Measurements from ENCODE around the gene ADGRG2. TPM values are rescaled to one million over a fixed set of nuclear protein-coding genes. Genes with fewer than 3 reads are reported as not detected.

The ADGRG2 gene
- total and polyA plus RNA-seq, 2 of the 13 experiments (the other 11 are each of a cell fraction or from before 2014, with no cell fraction given) = not detected

GRCh38 chrX:19064175-19064574, 58.1 kb downstream of the ADGRG2 start:
- no peak for ATAC-seq
- H3K4me2 ChIP-seq (ENCODE audit: low read depth, low read length) = no peak overlapping the region

More at GRCh38 chrX:19064175-19064574, 58.1 kb downstream of the ADGRG2 start:
- Histone ChIP-seq H3K9me3 (ENCODE audit: low read length) (no peaks in the 10 kb centered on the region), H3K79me2 (ENCODE audit: insufficient read depth, low read length) (no peaks in the 10 kb centered on the region), H3K4me1 (ENCODE audit: insufficient read depth, low read length) (peaks cover 18% of the 10 kb centered on the region), H3K36me3 (replicated peaks in 1 of 2; ENCODE audit: control insufficient read depth in 1 of 2, insufficient read depth in 2 of 2, low read length in 2 of 2) (no peaks in the 10 kb centered on the region), H3K4me3 (replicated peaks in 1 of 3; ENCODE audit: insufficient read depth in 1 of 3, low read depth in 2 of 3, low read length in 3 of 3) (no peak overlapping the region), H3K9ac (ENCODE audit: insufficient read depth, low read depth, low read length) (no peak overlapping the region), H3K27me3 (ENCODE audit: control insufficient read depth in 1 of 2, insufficient read depth in 2 of 2, low read length in 2 of 2) (no peaks in the 10 kb centered on the region), H2AFZ (ENCODE audit: low read length) (no peak overlapping the region), H3K27ac (ENCODE audit: extremely low read length, insufficient read depth, low read length) (no peak overlapping the region), H4K20me1 (ENCODE audit: insufficient read depth, low read length) (no peaks in the 10 kb centered on the region)
- intact Hi-C loops (cut with micrococcal nuclease; ENCODE audit: unreplicated experiment) = no loop called here
- BruUV-seq (replicated peaks) = no TSS peak
- in situ Hi-C loops (cut with HindIII; ENCODE audit: extremely low pct_ligation_motif_present, low pct_unique_long_range_greater_than_20kb) = no loop called here
- CTCF ChIA-PET (ENCODE audit: low intra/inter-chr PET ratio, low total read pairs) = no interaction called here
- POLR2A ChIA-PET = no interaction called here
- WGBS (ENCODE audit: low lambda C conversion rate) = no CpG with 5 or more reads among the region's 6 CpGs
- no peak for FAIRE-seq
- TF ChIP-seq, protein P1, sequence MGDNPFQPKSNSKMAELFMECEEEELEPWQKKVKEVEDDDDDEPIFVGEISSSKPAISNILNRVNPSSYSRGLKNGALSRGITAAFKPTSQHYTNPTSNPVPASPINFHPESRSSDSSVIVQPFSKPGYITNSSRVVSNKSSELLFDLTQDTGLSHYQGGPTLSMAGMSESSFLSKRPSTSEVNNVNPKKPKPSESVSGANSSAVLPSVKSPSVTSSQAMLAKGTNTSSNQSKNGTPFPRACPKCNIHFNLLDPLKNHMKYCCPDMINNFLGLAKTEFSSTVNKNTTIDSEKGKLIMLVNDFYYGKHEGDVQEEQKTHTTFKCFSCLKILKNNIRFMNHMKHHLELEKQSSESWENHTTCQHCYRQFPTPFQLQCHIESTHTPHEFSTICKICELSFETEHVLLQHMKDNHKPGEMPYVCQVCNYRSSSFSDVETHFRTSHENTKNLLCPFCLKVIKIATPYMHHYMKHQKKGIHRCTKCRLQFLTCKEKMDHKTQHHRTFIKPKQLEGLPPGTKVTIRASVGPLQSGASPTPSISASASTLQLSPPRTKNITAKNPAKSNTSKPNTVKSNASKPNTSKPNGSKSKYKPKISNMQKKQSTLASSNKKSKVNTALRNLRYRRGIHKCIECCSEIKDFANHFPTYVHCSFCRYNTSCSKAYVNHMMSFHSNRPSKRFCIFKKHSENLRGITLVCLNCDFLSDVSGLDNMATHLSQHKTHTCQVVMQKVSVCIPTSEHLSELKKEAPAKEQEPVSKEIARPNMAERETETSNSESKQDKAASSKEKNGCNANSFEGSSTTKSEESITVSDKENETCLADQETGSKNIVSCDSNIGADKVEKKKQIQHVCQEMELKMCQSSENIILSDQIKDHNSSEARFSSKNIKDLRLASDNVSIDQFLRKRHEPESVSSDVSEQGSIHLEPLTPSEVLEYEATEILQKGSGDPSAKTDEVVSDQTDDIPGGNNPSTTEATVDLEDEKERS (CRISPR knock-in tag; IDR thresholded peaks at IDR 0.05) = no peak
- TF ChIP-seq ZNF7 (CRISPR knock-in tag; IDR thresholded peaks at IDR 0.05) = no peak
- TF ChIP-seq ZNF557 (CRISPR knock-in tag; IDR thresholded peaks at IDR 0.05) = no peak
- TF ChIP-seq, protein P2, sequence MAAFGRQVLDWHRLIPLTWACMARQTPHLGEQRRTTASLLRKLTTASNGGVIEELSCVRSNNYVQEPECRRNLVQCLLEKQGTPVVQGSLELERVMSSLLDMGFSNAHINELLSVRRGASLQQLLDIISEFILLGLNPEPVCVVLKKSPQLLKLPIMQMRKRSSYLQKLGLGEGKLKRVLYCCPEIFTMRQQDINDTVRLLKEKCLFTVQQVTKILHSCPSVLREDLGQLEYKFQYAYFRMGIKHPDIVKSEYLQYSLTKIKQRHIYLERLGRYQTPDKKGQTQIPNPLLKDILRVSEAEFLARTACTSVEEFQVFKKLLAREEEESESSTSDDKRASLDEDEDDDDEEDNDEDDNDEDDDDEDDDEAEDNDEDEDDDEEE (CRISPR knock-in tag; IDR thresholded peaks at IDR 0.05) = no peak
- no peak for TF ChIP-seq ZNF460 (CRISPR knock-in tag; IDR thresholded peaks at IDR 0.05; ENCODE audit: borderline replicate concordance)
- no peak for TF ChIP-seq HMG20A (CRISPR knock-in tag; IDR thresholded peaks at IDR 0.05; ENCODE audit: borderline replicate concordance)
- TF ChIP-seq BRCA1 (CRISPR knock-in tag; IDR thresholded peaks at IDR 0.05) = no peak
- no peak for TF ChIP-seq KDM6A (CRISPR knock-in tag; IDR thresholded peaks at IDR 0.05; ENCODE audit: low read depth)
- no peak for TF ChIP-seq GMEB2 (CRISPR knock-in tag; IDR thresholded peaks at IDR 0.05; ENCODE audit: low read depth)
- no peak for TF ChIP-seq ZNF136 (CRISPR knock-in tag; IDR thresholded peaks at IDR 0.05; ENCODE audit: low read depth)
- TF ChIP-seq ZSCAN12 (CRISPR knock-in tag; IDR thresholded peaks at IDR 0.05) = no peak
- TF ChIP-seq HDAC2 (CRISPR knock-in tag; IDR thresholded peaks at IDR 0.05) = no peak
- TF ChIP-seq NR2F2 (IDR thresholded peaks at IDR 0.05; ENCODE audit: borderline replicate concordance, low read depth) = no peak
- DNase-seq (ENCODE audit: low spot score) = no peak

All from HepG2 (cell line).